Measurements from ENCODE around the gene CLDN9.

CLDN9 gene

GRCh38 chr16:3058139-3059030, 45.7 kb downstream of the CLDN9 start:
- peak; percentile 56 for DNase-seq

- DNase-seq = peak; percentile 89
Observed at GRCh38 chr16:3059041-3059722, 46.5 kb downstream of the CLDN9 start.

GRCh38 chr16:3059723-3060242, 47.1 kb downstream of the CLDN9 start:
- DNase-seq = no peak

- no peak for DNase-seq
Observed at GRCh38 chr16:3060339-3061127, 47.8 kb downstream of the CLDN9 start.

GRCh38 chr16:3062553-3062952, 49.8 kb downstream of the CLDN9 start:
- no peak for DNase-seq

GRCh38 chr16:3063625-3064386, 51.1 kb downstream of the CLDN9 start:
- no peak for DNase-seq
